NCI-H1417 (cell line): ENCODE measurements around the gene GRIK4.

Experiments used
- DNase-seq, 3 experiments: peaks; one replicate each; lab custom pipeline; 2025; lab: John Stamatoyannopoulos, UW

Gene GRIK4

DNA sequence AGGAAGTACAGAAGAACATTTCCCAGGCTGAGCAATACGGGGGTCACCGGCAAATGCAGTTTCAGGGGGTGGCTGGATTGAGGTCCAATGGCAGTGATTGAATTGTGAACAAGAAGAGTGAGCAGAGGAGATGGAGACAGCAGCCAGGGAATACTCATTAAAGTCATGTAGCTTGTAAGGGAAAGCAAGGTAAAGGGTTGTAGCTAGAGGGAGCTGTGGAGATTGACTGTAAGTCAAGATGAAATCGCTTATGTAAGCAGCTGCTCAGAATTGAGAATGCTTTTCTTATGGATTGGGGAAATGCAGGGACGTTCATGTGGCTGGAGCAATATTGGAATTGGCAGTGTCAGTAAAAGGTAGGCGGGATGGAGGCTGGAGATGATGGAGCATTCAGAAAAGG is 401.0 kb downstream of the GRIK4 start:
- peak; percentile 11 to 38 (median 13) for DNase-seq

DNA sequence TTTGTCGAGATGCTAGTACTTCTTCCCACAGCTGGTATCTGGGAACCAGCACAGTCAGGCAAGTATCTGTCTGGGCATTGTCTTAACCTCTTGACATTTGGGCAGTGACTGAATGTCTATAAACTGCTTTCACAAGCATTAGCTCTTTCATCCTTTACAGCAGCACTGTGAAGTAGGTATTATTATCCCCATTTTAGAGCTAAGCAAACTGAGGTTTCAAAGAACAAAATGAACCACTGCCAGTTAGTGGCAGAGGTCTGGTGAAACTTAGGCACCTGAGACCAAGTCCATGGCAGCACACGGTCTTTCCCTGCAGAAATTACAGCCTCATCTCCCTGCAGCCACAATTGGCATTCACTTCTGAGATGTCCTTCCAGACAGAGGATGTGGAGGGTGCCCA is 401.4 kb downstream of the GRIK4 start:
- no peak for DNase-seq

DNA sequence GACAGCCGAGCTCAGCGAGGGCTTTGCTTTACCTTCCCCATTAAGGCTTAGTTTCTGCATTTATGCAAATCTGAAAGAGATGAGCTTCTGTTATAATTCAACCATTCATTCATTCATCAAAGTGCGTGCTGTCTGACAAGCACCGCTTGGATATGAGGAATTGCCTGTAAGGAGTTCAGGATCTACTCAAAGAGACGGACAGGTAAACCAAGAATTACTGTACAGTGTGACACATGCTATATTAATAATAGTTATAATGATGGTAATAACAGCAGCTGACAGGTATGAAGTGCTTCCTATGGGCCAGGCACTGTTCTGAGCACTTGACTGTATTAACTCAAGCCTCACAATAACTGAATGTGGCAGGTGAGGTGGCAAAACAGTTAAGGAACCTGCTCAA is 402.5 kb downstream of the GRIK4 start:
- DNase-seq, result peak in 1 of 3 experiments; percentile 44

DNA sequence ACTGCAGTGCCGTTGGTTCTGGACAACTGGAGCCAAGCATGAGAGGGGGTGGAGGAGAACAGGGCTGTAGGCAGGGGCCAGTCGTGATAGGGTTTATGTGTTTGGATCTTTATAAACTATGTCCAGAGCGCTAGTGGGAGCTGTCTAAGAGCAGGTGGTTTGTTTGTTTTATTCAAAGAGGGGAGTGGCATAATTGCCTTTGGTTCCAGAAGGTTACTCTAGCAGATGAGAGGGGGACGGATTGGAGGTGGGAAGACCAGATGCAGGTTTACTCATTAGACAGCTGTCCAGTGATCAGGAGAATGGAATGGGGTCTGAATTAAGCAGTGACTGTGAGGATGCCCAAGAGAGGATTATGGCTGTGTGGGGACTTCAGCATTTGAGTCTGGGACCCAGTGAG is 403.1 kb downstream of the GRIK4 start:
- DNase-seq, result peak in 2 of 3 experiments; percentile 28 to 59

DNA sequence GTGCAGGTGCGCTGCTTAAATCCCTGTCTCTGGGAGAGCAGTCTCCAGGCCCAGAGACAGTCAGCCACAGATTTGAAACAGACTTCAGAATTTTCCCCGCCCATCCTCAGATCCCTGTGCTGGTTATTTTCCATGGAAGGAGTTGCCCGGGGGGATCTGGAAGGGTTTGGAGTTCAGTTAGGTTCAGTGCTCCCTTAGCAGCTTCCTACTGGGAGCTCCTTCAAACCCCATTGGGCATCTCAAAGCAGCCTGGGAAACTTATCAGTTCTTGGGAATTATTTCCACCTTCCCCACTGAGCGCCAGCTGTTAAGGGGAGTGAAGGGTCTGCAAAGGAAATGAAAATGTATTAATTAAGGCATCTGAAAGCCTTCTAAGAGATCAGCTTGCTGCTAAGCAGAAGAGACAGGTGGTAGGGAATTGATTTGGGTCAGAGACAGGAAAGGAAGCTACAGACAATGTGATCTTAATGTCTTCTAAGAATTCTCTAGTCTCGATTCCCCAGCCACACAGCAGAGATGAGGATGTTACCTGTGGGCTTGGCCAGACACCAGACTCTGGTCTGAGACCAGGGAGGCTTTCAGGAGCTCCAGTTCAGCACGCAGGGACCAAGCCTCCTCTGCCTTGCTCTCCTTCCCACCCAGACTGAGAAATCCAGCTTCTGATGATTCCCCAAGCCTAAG is 406.2 kb downstream of the GRIK4 start:
- DNase-seq, result no peak

DNA sequence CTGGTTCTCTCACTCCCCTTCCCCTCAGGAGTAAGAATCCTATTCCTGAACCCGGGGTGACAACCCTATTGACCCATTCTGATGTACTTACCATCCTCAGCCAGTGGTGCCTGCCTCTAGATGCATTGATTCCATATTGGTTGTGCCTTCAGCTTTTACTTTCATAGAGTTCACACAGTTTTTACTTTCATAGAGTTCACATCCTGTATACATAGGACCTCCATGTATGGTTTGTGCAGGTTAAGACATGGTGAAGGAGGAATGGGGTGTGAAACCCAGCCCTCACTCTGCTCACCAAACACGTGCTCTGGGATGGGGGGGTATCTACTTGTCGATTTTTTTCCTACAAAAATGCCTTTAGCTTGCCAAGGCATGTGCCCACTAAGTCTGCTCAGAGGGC is 406.7 kb downstream of the GRIK4 start:
- no peak for DNase-seq

DNA sequence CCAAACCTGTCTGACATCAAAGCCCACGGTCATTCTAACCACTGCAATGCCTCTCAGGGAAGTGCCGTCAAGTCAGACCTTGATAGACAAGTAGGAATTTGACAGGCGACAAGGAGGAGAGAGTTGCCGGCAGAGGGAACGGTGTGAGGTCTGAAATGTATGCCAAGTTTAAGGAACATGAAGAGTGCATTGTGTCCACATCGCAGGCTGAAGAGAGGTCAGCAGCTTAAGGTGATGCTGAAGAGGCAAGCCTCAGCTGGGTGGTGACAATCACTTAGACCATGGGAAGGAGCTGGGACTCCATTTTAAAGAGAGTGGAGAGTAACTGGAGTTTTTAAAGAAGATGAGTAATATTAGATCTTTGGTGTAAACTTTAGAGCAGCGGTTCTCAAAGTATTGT is 407.5 kb downstream of the GRIK4 start:
- DNase-seq, result no peak

DNA sequence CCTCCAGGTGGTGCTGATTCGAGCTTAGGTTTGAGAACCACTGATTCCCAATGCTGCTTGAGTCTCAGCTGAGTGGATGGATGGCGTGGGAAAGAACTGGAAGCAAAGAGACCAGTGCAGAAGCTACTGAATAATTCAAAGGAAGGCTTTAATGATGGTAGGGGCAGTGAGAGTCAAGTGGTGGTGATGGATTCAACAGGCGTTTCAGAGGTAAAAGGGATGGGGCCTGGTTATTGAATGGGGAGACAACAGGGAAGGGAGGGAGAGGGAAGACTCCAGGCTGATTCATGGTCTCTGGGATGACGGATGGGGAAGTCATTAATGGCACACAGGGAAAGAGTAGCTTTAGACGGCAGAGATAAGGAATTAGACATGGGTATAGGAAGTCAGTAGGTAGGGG is 408.0 kb downstream of the GRIK4 start:
- DNase-seq, result peak in 1 of 3 experiments; percentile 45

DNA sequence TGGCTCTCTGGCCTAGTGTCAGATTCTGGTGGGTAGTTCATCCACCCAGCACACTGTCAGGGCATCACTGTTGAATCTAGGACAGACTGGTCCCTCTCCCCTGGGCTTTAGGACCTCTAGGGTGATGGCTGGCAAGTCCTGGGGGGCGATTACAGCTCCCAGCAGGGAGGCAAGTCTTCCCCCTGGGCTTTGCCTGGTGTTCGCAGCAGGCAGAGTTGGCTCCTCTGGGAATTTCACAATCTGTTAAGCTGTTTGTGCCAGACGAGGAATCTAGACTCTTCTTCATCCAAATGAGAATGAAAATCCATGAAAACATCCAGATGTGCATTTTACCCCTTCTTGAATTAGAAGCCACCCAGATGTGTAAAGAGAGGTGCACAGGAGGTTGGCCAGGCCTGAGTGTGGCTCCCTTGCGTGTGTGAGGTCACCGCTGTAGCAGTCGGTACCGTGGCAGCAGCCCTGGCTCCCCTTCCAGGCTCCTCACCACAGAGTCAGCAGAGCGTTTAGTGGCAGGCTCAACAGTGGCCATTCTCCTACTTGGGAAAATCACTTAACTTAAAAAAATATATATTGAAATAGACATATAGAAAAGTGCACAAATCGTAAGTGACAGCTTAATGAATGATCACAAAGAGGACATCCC is 412.4 kb downstream of the GRIK4 start:
- no peak for DNase-seq

DNA sequence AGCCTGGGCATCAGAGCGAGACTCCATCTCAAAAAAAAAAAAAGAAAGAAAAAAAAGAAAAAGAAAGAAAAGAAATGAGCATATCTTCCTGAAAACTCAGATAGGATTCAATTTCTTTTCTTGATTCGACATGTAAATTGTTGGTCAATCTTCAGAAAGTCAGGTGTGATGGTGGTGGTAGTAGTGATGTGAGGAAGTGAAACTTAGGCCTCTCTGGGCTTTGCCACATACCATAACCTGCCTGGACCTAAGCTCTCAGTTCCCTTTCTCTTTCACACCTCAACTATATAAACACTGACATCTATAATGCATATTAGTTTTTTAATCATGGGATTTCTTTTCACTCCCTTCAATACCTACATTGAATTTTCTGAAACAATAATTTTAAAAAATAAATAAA is 414.4 kb downstream of the GRIK4 start:
- DNase-seq, result no peak

DNA sequence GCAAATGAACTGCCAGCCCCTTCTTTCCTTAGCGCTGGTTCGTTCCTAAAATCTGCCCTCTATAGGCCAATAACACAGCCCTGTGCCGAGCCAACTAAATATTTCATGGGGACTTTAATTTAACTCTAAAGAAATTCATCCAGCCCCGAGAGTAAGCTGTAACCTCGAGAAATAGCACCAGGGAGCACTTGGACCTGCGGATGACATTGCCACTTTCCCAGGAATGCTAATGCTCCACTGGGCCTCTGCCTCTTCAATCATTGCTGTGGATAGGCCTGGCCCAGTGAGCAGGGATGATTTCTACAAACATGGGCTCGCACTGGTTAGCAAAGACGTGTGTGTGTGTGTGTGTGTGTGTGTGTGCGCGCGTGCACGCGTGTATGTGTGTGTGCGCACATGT is 417.1 kb downstream of the GRIK4 start:
- DNase-seq, result peak in 1 of 3 experiments; percentile 23

DNA sequence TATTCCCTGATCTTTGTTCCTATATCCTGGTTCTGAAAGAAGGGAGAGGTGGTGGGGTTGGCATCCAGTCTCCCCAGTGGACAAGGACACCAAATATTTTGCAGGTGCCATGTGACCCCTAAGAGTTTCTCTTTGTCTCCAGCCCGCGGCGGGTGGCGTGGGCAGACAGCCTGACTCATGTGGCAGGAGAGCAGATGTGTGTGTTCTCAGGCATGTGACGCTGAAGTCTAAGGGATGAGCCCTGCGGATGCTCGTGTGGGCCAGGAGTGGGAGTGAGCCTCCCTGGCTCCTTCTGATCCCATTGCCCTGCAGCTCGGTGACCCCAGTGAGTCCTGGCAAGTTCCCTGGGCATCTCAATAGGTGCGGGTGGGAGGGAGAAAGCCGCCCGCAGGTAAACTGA is 417.5 kb downstream of the GRIK4 start:
- DNase-seq, result no peak

DNA sequence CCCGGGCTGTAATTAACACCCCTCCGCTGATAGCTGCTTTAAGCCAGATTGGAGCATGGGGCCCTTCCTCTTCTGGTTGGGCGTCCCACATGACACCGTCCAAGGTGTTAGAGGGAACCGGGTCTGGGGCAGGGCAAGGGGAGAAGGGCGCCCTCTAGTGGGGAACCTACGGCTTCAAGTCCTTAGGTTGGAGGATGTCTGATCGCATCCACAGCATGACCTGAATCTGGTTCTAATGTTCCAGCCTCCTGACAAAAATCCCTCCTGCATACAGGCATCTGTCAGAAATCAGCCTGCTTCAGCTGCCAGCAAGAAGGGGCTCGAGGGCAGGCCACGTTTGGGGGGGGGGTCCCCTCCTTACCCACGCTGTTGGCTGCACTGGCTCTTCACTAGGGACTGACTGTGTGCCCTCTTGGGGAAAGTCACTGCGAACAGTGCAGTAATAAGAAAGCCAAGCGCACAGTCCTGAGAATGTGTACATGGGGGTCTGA is 418.2 kb downstream of the GRIK4 start:
- DNase-seq, result peak; percentile 14 to 46 (median 30)

DNA sequence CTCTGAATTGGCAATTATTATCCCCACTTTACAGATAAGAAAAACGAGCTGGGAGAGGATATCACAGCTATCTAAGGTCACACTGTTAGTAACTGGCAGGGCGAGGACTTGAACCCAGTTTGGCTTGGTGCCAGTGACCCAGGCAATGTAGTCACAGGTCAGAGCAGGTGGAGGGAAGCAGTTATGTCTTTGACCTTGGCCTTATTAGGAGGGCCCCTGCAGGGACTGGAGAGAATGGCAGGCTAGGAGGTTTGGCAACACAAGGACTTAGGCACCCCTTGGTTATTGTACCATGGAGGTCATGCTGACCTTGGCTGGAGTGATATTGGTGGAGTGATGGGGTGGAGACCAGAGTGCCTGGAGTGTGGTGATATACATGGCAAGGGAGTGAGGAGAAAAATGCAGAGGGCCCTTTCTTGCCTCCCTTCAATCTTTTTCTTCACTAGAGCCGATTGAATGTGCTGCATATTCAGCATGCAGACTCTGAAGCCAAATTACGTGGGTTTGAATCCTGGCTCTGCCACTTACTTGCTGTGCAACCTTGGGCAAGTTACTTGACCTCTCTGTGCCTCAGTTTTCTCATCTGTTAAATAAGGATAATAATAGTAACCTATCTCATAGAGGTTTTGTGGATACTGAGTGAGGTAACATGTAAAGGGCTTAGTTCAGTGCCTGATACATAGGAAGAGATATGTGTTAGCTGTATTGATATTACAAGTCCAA is 419.7 kb downstream of the GRIK4 start:
- peak in 1 of 3 experiments; percentile 21 for DNase-seq

DNA sequence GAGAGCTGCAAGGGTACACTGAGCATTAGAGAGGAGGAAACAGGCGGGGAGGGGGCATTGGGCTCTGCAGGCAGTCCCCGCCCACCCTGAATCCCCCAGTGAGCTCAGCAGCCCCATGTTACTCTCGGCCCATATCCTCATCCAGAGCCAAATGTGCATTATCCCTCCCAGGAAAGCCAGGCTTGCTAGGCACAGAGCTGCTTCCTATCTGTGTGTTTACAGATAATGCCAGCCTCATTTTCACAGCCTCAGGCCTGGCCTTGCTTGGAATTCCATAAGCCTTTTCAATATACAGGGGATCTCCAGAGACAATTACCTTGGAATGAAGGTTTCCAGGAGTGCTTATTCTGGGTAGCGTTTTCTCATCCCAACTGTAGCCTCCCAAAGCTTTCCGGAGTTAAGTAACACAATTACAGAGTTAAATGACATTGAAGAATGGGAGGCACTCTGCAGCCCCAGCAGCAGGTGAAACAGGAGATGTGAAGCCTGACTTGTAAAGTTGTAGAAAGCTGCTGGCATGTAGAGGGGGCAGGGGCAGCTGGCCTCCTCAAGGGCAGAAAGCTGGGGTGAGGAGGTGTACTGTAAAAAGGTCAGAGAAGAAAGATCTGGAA is 420.9 kb downstream of the GRIK4 start:
- peak in 1 of 3 experiments; percentile 26 for DNase-seq

DNA sequence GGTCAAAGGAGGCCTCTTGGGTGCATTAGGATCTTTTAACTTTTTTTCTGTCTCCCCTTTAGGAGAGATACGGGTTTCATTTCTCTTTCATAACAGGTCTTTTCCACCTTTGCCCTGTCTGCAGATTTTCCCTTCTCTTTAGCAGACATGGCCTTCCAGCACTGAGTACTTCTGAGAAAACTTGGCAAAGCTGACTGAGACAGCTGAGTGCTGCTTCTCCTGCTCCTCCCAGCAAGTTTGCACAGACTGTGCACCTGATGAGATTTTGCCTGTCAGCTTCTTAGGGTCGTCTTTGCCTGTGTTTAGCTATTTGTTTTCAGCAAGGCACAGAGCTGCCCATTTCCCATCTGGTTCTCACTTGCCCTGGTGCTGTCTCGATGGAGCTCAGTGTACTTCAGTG is 424.8 kb downstream of the GRIK4 start:
- DNase-seq, result no peak

DNA sequence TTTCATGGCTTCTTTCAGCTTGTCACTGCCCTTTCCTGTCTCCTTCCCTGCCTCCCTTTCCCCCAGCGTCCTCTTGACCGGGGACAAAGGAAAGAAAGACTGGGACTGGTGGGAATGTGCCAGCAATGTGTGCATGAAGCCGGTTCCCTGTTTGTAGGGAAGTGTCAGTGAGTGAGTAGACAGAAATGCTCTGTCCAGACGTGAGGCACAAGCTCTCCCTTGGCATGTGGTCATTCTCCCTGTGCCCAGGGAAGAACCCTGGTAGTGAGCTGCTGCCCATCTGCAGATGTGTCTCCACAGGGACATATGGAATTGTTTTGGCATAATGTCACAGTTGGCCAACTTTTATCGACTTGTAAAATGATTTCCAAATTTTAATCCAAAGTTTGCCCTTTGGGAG is 426.0 kb downstream of the GRIK4 start:
- no peak for DNase-seq

DNA sequence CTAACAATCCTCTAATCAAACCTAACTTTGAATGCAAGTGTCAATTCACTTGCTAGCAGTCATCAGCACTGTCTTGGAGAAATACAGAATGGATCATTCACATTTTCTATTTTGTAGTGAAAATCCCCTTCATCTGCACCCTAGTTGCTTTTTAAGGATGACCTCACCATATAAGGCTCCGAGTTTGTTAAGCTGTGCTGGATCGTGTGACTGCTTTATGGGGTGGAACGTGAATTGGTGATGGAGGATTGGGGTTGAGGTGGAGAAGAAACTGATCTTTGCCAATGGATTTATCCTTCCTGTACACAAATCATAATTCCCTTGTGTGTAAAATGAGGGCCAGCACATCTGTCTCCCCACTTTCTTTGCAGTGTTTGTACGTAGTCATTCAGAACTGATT is 426.7 kb downstream of the GRIK4 start:
- DNase-seq, result no peak

DNA sequence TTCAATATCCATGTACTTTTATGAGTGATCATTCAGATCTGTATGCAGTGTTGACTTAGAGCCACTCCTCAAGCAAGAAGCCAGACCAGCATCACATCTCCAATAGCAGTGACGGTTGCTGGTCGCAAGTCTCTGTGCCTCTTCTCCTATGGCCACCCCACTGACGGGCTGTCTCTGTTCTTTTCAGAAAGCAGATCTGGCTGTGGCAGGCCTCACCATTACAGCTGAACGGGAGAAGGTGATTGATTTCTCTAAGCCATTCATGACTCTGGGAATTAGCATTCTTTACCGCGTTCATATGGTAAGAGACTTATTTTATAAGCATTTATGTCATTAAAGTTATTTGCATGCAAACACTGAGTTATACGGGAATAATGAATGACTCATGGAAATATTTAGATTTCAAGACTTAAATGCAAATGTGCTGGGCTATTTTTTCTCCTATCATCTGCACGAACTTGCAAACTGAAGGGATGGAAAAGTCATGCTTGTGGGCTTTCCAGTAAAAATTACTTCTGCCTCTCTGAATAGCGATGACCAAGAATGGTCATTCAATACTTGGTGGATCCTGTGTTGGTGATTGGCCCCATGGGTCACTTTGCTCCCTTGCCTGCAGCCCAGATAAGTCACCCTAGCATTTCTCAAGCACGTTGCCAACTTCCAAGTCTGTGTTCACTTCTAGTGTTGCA is 428.8 kb downstream of the GRIK4 start:
- no peak for DNase-seq

DNA sequence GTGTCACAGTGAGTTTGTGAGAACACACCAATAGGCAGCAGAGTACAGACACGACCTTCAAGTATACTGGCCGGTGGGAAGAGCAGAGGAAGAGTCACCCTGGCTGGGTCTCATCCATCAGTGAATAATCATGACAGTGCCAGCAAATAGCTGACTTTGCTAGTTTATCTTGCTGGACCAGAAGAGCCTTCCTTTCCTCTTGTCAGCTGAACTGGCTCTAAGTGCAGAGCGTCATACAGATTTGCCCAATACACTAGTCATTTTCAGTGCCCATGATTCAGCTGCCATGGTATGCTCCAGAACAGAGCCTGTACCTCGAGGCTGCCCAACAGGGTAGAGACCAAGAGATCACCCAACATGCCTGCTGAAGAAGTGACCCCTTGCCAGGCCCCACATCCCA is 429.5 kb downstream of the GRIK4 start:
- DNase-seq, result no peak

DNA sequence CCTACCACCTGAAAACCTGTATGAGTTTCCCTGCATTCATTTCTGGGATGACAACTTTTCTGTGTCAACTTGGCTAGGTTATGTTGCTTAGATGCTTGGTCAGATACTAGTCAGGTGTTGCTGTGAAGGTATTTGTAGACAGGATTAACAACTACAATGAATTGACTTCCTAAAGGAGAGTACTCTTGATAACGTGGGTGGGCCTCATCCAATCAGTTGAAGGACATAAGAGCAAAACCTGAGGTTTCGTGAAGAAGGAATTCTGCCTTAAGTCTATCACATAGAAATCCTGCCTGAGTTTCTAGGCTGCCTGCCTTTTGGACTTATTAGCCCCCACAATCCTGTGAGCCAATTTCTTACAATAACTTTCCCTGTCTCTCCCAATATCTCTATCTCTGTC is 431.2 kb downstream of the GRIK4 start:
- DNase-seq, result no peak

DNA sequence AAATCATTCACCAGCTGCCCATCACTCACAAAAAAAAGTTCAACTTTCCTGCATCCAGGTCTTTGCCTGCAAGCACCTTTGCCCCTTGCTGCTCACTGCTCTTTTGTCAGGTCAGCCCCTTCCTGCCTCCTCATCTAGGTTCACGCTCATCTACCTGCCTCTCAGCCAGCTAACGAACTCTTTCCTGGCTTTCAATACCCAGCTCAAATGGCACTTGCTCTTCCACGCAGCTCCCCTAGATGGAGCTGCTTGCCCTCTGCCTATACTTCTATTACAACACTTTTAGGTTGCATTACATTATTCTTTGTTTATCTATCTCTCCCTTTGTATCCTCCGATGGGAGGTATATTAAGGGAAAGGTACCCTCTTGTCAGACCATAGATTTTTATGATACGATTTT is 433.5 kb downstream of the GRIK4 start:
- DNase-seq, result no peak
